HepG2 (cell line): Measurements from ENCODE around the gene LRRC8E. TPM values are rescaled to one million over a fixed set of nuclear protein-coding genes. Genes with fewer than 3 reads are reported as not detected.
A peak's percentile ranks its signal among the peaks of the same experiment; 100 is the strongest.

Source experiments
- ASH2L ChIP-seq: fragments of 300-600, 200-600 bp; sonication (generic); IDR thresholded peaks from 2 replicates; pipeline ENCODE4 v1.7.0; 2017; ENCODE audit warnings: low read depth, mild to moderate bottlenecking, moderate library complexity, mixed read lengths, low read length; ENCODE audit not compliant: insufficient read length
- DRAP1 ChIP-seq: IDR thresholded peaks from 2 replicates; pipeline ENCODE4 v1.6.1; 2016; ENCODE audit warnings: missing genetic modification reagents, missing compliant biosample characterization
- PRDM10 ChIP-seq: sonication (generic); formaldehyde crosslinking; IDR thresholded peaks from 2 replicates; pipeline ENCODE4 v1.4.0; 2020; ENCODE audit warnings: low read depth, missing genetic modification reagents
- SAP130 ChIP-seq: IDR thresholded peaks from 2 replicates; pipeline ENCODE4 v1.6.1; 2016; ENCODE audit warnings: low read depth
- SATB2 ChIP-seq: sonication (generic); formaldehyde crosslinking; IDR thresholded peaks from 2 replicates; pipeline ENCODE4 v1.5.0; 2020; ENCODE audit warnings: missing genetic modification reagents
- SOX6 ChIP-seq, 2 experiments: fragments of 450-650 bp in 1 of 2; sonication (generic) in 1 of 2; formaldehyde crosslinking in 1 of 2; IDR thresholded peaks; 2 replicates each; pipeline versions ENCODE4 v1.4.0 to v1.6.1; 2017 to 2020; ENCODE audit warnings: antibody characterized with exemption in 1 of 2, mild to moderate bottlenecking in 1 of 2, missing genetic modification reagents in 1 of 2
- STAT5B ChIP-seq: sonication (generic); formaldehyde crosslinking; IDR thresholded peaks from 2 replicates; pipeline ENCODE4 v1.4.0; 2020; ENCODE audit warnings: missing genetic modification reagents
- TRIM24 ChIP-seq: sonication (generic); formaldehyde crosslinking; IDR thresholded peaks from 2 replicates; pipeline ENCODE4 v1.8.0; 2022; ENCODE audit warnings: mild to moderate bottlenecking, missing genetic modification reagents
- U2AF1 ChIP-seq: fragments of 200-400 bp; formaldehyde crosslinking; optimal IDR thresholded peaks from 2 replicates; pipeline ENCODE3; 2017; ENCODE audit warnings: mild to moderate bottlenecking, low read depth, low read length
- ZBTB46 ChIP-seq: sonication (generic); formaldehyde crosslinking; IDR thresholded peaks from 2 replicates; pipeline ENCODE4 v1.4.0; 2020; ENCODE audit warnings: mild to moderate bottlenecking, missing genetic modification reagents, borderline replicate concordance
- ZGPAT ChIP-seq: IDR thresholded peaks from 2 replicates; pipeline ENCODE4 v1.6.1; 2016; ENCODE audit warnings: mild to moderate bottlenecking
- ZNF275 ChIP-seq: sonication (generic); formaldehyde crosslinking; IDR thresholded peaks from 2 replicates; pipeline ENCODE4 v1.8.0; 2022; ENCODE audit warnings: missing genetic modification reagents, mild to moderate bottlenecking, inconsistent platforms, borderline replicate concordance
- ZNF331 ChIP-seq: sonication (generic); formaldehyde crosslinking; IDR thresholded peaks from 2 replicates; pipeline ENCODE4 v1.4.0; 2020; ENCODE audit warnings: missing genetic modification reagents
- ZNF510 ChIP-seq: sonication (generic); formaldehyde crosslinking; IDR thresholded peaks from 2 replicates; pipeline ENCODE4 v1.4.0; 2020; ENCODE audit warnings: low read depth, mild to moderate bottlenecking, missing genetic modification reagents
- ZNF512B ChIP-seq: sonication (generic); formaldehyde crosslinking; IDR thresholded peaks from 2 replicates; pipeline ENCODE4 v1.5.1; 2020; ENCODE audit warnings: missing genetic modification reagents, mild to moderate bottlenecking, borderline replicate concordance
- ZNF652 ChIP-seq: IDR thresholded peaks from 2 replicates; pipeline ENCODE4 v1.6.1; 2016; ENCODE audit warnings: low read depth, borderline replicate concordance
- ZNF780A ChIP-seq: sonication (generic); formaldehyde crosslinking; IDR thresholded peaks from 2 replicates; pipeline ENCODE4 v1.8.0; 2022; ENCODE audit warnings: mild to moderate bottlenecking, missing genetic modification reagents, moderate library complexity
- ZNF850 ChIP-seq: sonication (generic); formaldehyde crosslinking; conservative IDR thresholded peaks from 2 replicates; pipeline ENCODE4 v1.9.0; 2021; ENCODE audit warnings: mild to moderate bottlenecking, missing genetic modification reagents
- polyA plus RNA-seq, 8 experiments: library from polyadenylated mRNA; depleted of rRNA in 3 of 8; stranded (reverse) in 7 of 8; unstranded in 1 of 8; fragments of >200 nt; fragmentation: Illumina TruSeq in 4 of 8; extraction: Trizol in 4 of 8; gene quantifications; 2 replicates each; pipeline versions ENCODE4 v1.2.1 to v1.2.3, GENCODE V29; 2011 to 2016; ENCODE audit warnings: low read depth in 4 of 8, missing spikeins in 1 of 8, mixed read lengths in 1 of 8; ENCODE audit not compliant: insufficient read depth in 1 of 8
- total RNA-seq, 5 experiments: library from RNA; depleted of rRNA; stranded (reverse); fragments of >200 nt; fragmentation: Illumina TruSeq; extraction: Trizol; gene quantifications; 2 replicates each; pipeline ENCODE4 v1.2.3, GENCODE V29; 2016; ENCODE audit warnings: low read depth in 1 of 5

The LRRC8E gene
- total and polyA plus RNA-seq, 2 of the 13 experiments (the other 11 are each of a cell fraction or from before 2014, with no cell fraction given): 8.0 to 10.3 TPM

- TF ChIP-seq ZNF275: no peak
- no peak for TF ChIP-seq TRIM24
- TF ChIP-seq STAT5B (CRISPR knock-in tag): no peak
- TF ChIP-seq SATB2 (CRISPR knock-in tag): no peak
- no peak for TF ChIP-seq ZNF510 (CRISPR knock-in tag)
- TF ChIP-seq ZNF850 (CRISPR knock-in tag): no peak
- TF ChIP-seq SAP130 (CRISPR knock-in tag): peak; percentile 66
- TF ChIP-seq ZNF652 (CRISPR knock-in tag): no peak
- no peak for TF ChIP-seq ZNF780A
- TF ChIP-seq DRAP1: no peak
- no peak for TF ChIP-seq ZBTB46 (CRISPR knock-in tag)
- TF ChIP-seq U2AF1: no peak
- TF ChIP-seq ZNF512B (CRISPR knock-in tag): no peak
- peak; percentile 66; the same call in 1 of the 2 replicates for TF ChIP-seq ZNF331 (CRISPR knock-in tag)
- no peak for TF ChIP-seq PRDM10 (CRISPR knock-in tag)
- peak; percentile 71; the same call in 1 of the 2 replicates for TF ChIP-seq ZGPAT (CRISPR knock-in tag)
- TF ChIP-seq ASH2L: peak; percentile 16
- TF ChIP-seq SOX6 (IDR thresholded peaks at IDR 0.05): no peak
- TF ChIP-seq SOX6 (CRISPR knock-in tag; IDR thresholded peaks at IDR 0.05): peak; percentile 74
Measured at GRCh38 chr19:7897292-7897691, 9.0 kb downstream of the LRRC8E start (continued).
